ENCODE data around the gene BEND6. TPM values are rescaled to one million over a fixed set of nuclear protein-coding genes. Genes with fewer than 3 reads are reported as not detected.
A peak's percentile ranks its signal among the peaks of the same experiment; 100 is the strongest.
"Not testable (repeated sequence)": the region's sequence is repeated elsewhere in the genome, so short reads cannot be mapped to it uniquely, and the experiment has no call there.

Gene BEND6
- total RNA-seq, 1 experiment from 2014 or later, result 1.4 TPM

DNA sequence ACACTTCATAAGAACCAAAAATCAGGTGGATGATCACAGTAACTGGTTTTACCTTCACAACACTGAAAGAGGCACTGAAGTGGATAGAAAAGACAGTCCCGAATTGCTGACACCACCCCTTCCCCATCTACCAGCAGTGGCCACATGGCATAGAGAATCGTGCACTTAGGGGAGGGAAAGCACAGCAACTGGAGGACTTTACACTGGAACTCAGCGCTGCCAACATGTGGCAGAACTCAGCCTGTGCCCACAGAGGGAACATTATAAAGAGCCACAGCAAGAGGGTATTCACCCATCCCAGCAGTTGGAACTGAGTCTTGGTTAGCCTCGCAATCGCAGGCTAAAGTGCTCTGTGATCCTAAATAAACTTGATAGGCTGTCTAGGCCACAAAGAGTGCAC, 85.1 kb downstream of the BEND6 start:
- Mint-ChIP-seq H3K4me1 (peaks cover 2% of the 10 kb centered on the region in 2 experiments; a peak in 2 of 4 replicates), H3K27me3 (ENCODE audit: low read depth) (peaks cover 11% of the 10 kb centered on the region), H3K36me3 (ENCODE audit: insufficient read depth in 1 of 3, low read depth in 3 of 3) (no peaks in the 10 kb centered on the region), H3K27ac (no peak overlapping the region), H3K4me3 (no peak overlapping the region; a peak in 1 of 5 replicates), H3K9me3 (peaks cover 0 to 2% of the 10 kb centered on the region in 2 experiments; a peak in 1 of 5 replicates)
- Histone ChIP-seq H3T11ph (ENCODE audit: low read length) (no peak overlapping the region), H2BK20ac (ENCODE audit: low read depth, low read length, poor library complexity, severe bottlenecking) (no peak overlapping the region), H3K79me2 (ENCODE audit: insufficient read depth, low read length) (no peaks in the 10 kb centered on the region), H3K4me2 (ENCODE audit: insufficient read depth, insufficient read length, low read length) (no peak overlapping the region), H3K79me1 (ENCODE audit: insufficient read depth, low read depth, low read length, poor library complexity, severe bottlenecking) (no peaks in the 10 kb centered on the region), H2AFZ (ENCODE audit: low read length) (no peak overlapping the region), H2BK120ac (ENCODE audit: low read depth, low read length, poor library complexity, severe bottlenecking) (no peak overlapping the region), H4K5ac (ENCODE audit: insufficient read length, low read depth, low read length) (no peak overlapping the region), H4K8ac (replicated peaks; ENCODE audit: insufficient read length, low read depth, low read length) (no peak overlapping the region), H2BK5ac (ENCODE audit: insufficient read length, low read length) (no peak overlapping the region), H3K4ac (ENCODE audit: low read depth, low read length) (no peak overlapping the region), H3K18ac (ENCODE audit: insufficient read length, low read depth, low read length) (no peak overlapping the region), H3K9ac (ENCODE audit: extremely low read depth, insufficient read length, low read length) (no peak overlapping the region), H3K27me3 (ENCODE audit: insufficient read depth, low read length) (no peaks in the 10 kb centered on the region), H4K20me1 (ENCODE audit: control insufficient read depth, insufficient read depth, insufficient read length) (no peaks in the 10 kb centered on the region), H2AK5ac (ENCODE audit: insufficient read length, low read length) (no peak overlapping the region), H3K4me1 (ENCODE audit: insufficient read depth, low read length) (no peaks in the 10 kb centered on the region), H3K14ac (ENCODE audit: insufficient read depth, low read length) (no peak overlapping the region), H3K23me2 (ENCODE audit: insufficient read length, low read depth, low read length, poor library complexity, severe bottlenecking) (no peaks in the 10 kb centered on the region), H3K23ac (ENCODE audit: insufficient read length, low read depth, low read length) (no peak overlapping the region), H3K56ac (ENCODE audit: insufficient read length, low read depth, low read length) (no peak overlapping the region), H4K91ac (ENCODE audit: insufficient read length, low read depth, low read length) (no peak overlapping the region), H3K27ac (ENCODE audit: insufficient read length, low read depth, low read length) (no peak overlapping the region), H2BK15ac (ENCODE audit: low read depth, low read length) (no peak overlapping the region), H2BK12ac (ENCODE audit: insufficient read length, low read depth, low read length) (no peak overlapping the region), H3K9me3 (ENCODE audit: control insufficient read depth, low read depth, low read length) (no peaks in the 10 kb centered on the region)
- DNase-seq, result peak; percentile 52
- WGBS (ENCODE audit: extremely low coverage, insufficient read length, low lambda C conversion rate), result no CpG with 5 or more reads among the region's 5 CpGs
- TF ChIP-seq CTCF (conservative IDR thresholded peaks at IDR 0.05), result peak; percentile 52

GRCh38 chr6:57044061-57044460, 89.2 kb downstream of the BEND6 start:
- not testable (repeated sequence) for H4K8ac ChIP-seq (replicated peaks; ENCODE audit: insufficient read length, low read depth, low read length); H3K18ac ChIP-seq (ENCODE audit: insufficient read length, low read depth, low read length); H3K79me2 ChIP-seq (ENCODE audit: insufficient read depth, low read length); H2BK12ac ChIP-seq (ENCODE audit: insufficient read length, low read depth, low read length); H4K5ac ChIP-seq (ENCODE audit: insufficient read length, low read depth, low read length); H3K27me3 ChIP-seq (ENCODE audit: insufficient read depth, low read length); H3K4me1 ChIP-seq (ENCODE audit: insufficient read depth, low read length); H3K9me3 Mint-ChIP-seq; H2AK5ac ChIP-seq (ENCODE audit: insufficient read length, low read length); H3K23me2 ChIP-seq (ENCODE audit: insufficient read length, low read depth, low read length, poor library complexity, severe bottlenecking); H4K20me1 ChIP-seq (ENCODE audit: control insufficient read depth, insufficient read depth, insufficient read length); H3K4me2 ChIP-seq (ENCODE audit: insufficient read depth, insufficient read length, low read length); H2BK5ac ChIP-seq (ENCODE audit: insufficient read length, low read length); H4K91ac ChIP-seq (ENCODE audit: insufficient read length, low read depth, low read length); H3K9ac ChIP-seq (ENCODE audit: extremely low read depth, insufficient read length, low read length); H3K27ac ChIP-seq (ENCODE audit: insufficient read length, low read depth, low read length); H3K79me1 ChIP-seq (ENCODE audit: insufficient read depth, low read depth, low read length, poor library complexity, severe bottlenecking); H2BK20ac ChIP-seq (ENCODE audit: low read depth, low read length, poor library complexity, severe bottlenecking); H3K23ac ChIP-seq (ENCODE audit: insufficient read length, low read depth, low read length); DNase-seq; H3K56ac ChIP-seq (ENCODE audit: insufficient read length, low read depth, low read length); H3K27ac Mint-ChIP-seq; H3K9me3 ChIP-seq (ENCODE audit: control insufficient read depth, low read depth, low read length); H2AFZ ChIP-seq (ENCODE audit: low read length); H3K4ac ChIP-seq (ENCODE audit: low read depth, low read length); H2BK15ac ChIP-seq (ENCODE audit: low read depth, low read length); H2BK120ac ChIP-seq (ENCODE audit: low read depth, low read length, poor library complexity, severe bottlenecking); H3K14ac ChIP-seq (ENCODE audit: insufficient read depth, low read length); H3T11ph ChIP-seq (ENCODE audit: low read length)
- H3K36me3 Mint-ChIP-seq (ENCODE audit: insufficient read depth in 1 of 3, low read depth in 3 of 3), result peaks cover 0 to 12% (median 9%) of the 10 kb centered on the region in 3 experiments; a peak in 5 of 7 replicates
- no CpG with 5 or more reads among the region's 1 CpG for WGBS (ENCODE audit: extremely low coverage, insufficient read length, low lambda C conversion rate)
- H3K4me3 Mint-ChIP-seq, result peak overlapping the region in 1 of 2 experiments; percentile 7; a peak in 1 of 5 replicates
- H3K4me1 Mint-ChIP-seq, result peaks cover 16 to 17% of the 10 kb centered on the region in 2 experiments
- peaks cover 13% of the 10 kb centered on the region for H3K27me3 Mint-ChIP-seq (ENCODE audit: low read depth)
